Muscle layer of colon (tissue), 2 donors: Measurements from ENCODE around the gene NFIX.

ENCODE experiments used
- H3K27ac ChIP-seq: one replicate; pipeline ENCODE4 v1.7.0; 2013; ENCODE audit warnings: low read depth, mild to moderate bottlenecking, low read length, moderate library complexity
- H3K27me3 ChIP-seq, 2 donors: one replicate each; pipeline ENCODE4 v1.7.0; 2013; ENCODE audit warnings: low read length in 2 of 2, mild to moderate bottlenecking in 2 of 2; ENCODE audit not compliant: insufficient read depth in 2 of 2, control insufficient read depth in 1 of 2
- H3K36me3 ChIP-seq: one replicate; pipeline ENCODE4 v1.7.0; 2013; ENCODE audit warnings: mild to moderate bottlenecking, low read length; ENCODE audit not compliant: insufficient read depth
- H3K4me1 ChIP-seq: one replicate; pipeline ENCODE4 v1.7.0; 2013; ENCODE audit warnings: mild to moderate bottlenecking, low read length; ENCODE audit not compliant: insufficient read depth
- H3K4me3 ChIP-seq, 2 donors: one replicate each; pipeline ENCODE4 v1.7.0; 2013; ENCODE audit warnings: low read length in 2 of 2, low read depth in 1 of 2, mild to moderate bottlenecking in 1 of 2, moderate library complexity in 1 of 2
- H3K9ac ChIP-seq: one replicate; pipeline ENCODE4 v1.7.0; 2013; ENCODE audit warnings: low read length
- H3K9me3 ChIP-seq: one replicate; pipeline ENCODE4 v1.7.0; 2013; ENCODE audit warnings: mild to moderate bottlenecking, low read length
- donor health status: abdominal sarcoma.
- donor health status: Adenocarcinoma of cecum.

The NFIX gene

GRCh38 chr19:13129384-13129783 lies 134.1 kb downstream of the NFIX start:
- Histone ChIP-seq H3K4me1 (peaks cover 8% of the 10 kb centered on the region), H3K36me3 (no peaks in the 10 kb centered on the region), H3K9ac (no peak overlapping the region), H3K27me3 (no peaks in the 10 kb centered on the region), H3K9me3 (no peaks in the 10 kb centered on the region), H3K27ac (no peak overlapping the region), H3K4me3 (no peak overlapping the region)

- Histone ChIP-seq H3K36me3 (peaks cover 3% of the 10 kb centered on the region), H3K4me1 (peaks cover 16% of the 10 kb centered on the region), H3K4me3 (no peak overlapping the region), H3K27ac (no peak overlapping the region), H3K27me3 (no peaks in the 10 kb centered on the region), H3K9ac (no peak overlapping the region), H3K9me3 (no peaks in the 10 kb centered on the region)
Observed at GRCh38 chr19:13130886-13131490, 135.7 kb downstream of the NFIX start.

GRCh38 chr19:13132471-13133180 lies 137.4 kb downstream of the NFIX start:
- H3K27ac ChIP-seq: no peak overlapping the region
- peaks cover 17% of the 10 kb centered on the region for H3K36me3 ChIP-seq
- H3K4me3 ChIP-seq: no peak overlapping the region
- H3K9ac ChIP-seq: no peak overlapping the region
- H3K9me3 ChIP-seq: no peaks in the 10 kb centered on the region
- H3K4me1 ChIP-seq: peaks cover 16% of the 10 kb centered on the region
- H3K27me3 ChIP-seq: no peaks in the 10 kb centered on the region

- Histone ChIP-seq H3K36me3 (peaks cover 24% of the 10 kb centered on the region), H3K4me1 (peaks cover 16% of the 10 kb centered on the region), H3K9ac (no peak overlapping the region), H3K4me3 (no peak overlapping the region), H3K27ac (no peak overlapping the region), H3K9me3 (no peaks in the 10 kb centered on the region), H3K27me3 (no peaks in the 10 kb centered on the region)
Observed at GRCh38 chr19:13133241-13133870, 138.1 kb downstream of the NFIX start.

GRCh38 chr19:13134626-13135025 lies 139.4 kb downstream of the NFIX start:
- peaks cover 27% of the 10 kb centered on the region for H3K36me3 ChIP-seq
- no peak overlapping the region for H3K4me3 ChIP-seq
- no peak overlapping the region for H3K27ac ChIP-seq
- H3K4me1 ChIP-seq: peaks cover 16% of the 10 kb centered on the region
- H3K9ac ChIP-seq: no peak overlapping the region
- no peaks in the 10 kb centered on the region for H3K27me3 ChIP-seq
- no peaks in the 10 kb centered on the region for H3K9me3 ChIP-seq

- no peak overlapping the region for H3K27ac ChIP-seq
- H3K36me3 ChIP-seq: peaks cover 27% of the 10 kb centered on the region
- no peaks in the 10 kb centered on the region for H3K9me3 ChIP-seq
Observed at GRCh38 chr19:13135068-13136062, 140.1 kb downstream of the NFIX start.

GRCh38 chr19:13137290-13137794 lies 142.1 kb downstream of the NFIX start:
- Histone ChIP-seq H3K27me3 (no peaks in the 10 kb centered on the region), H3K9ac (no peak overlapping the region), H3K36me3 (peaks cover 27% of the 10 kb centered on the region), H3K4me3 (no peak overlapping the region), H3K9me3 (no peaks in the 10 kb centered on the region), H3K4me1 (peaks cover 16% of the 10 kb centered on the region), H3K27ac (no peak overlapping the region)

More at GRCh38 chr19:13135068-13136062, 140.1 kb downstream of the NFIX start:
- Histone ChIP-seq H3K27me3 (no peaks in the 10 kb centered on the region), H3K9ac (no peak overlapping the region), H3K4me1 (peaks cover 16% of the 10 kb centered on the region), H3K4me3 (no peak overlapping the region)

GRCh38 chr19:13138171-13138915 lies 143.1 kb downstream of the NFIX start:
- Histone ChIP-seq H3K27ac (no peak overlapping the region), H3K36me3 (peaks cover 27% of the 10 kb centered on the region), H3K4me3 (no peak overlapping the region), H3K9me3 (no peaks in the 10 kb centered on the region), H3K27me3 (no peaks in the 10 kb centered on the region), H3K9ac (no peak overlapping the region), H3K4me1 (peaks cover 16% of the 10 kb centered on the region)

GRCh38 chr19:13138916-13139198 lies 143.6 kb downstream of the NFIX start:
- H3K27me3 ChIP-seq: no peaks in the 10 kb centered on the region
- no peak overlapping the region for H3K9ac ChIP-seq
- H3K9me3 ChIP-seq: no peaks in the 10 kb centered on the region
- peaks cover 29% of the 10 kb centered on the region for H3K36me3 ChIP-seq
- H3K4me3 ChIP-seq: no peak overlapping the region
- no peak overlapping the region for H3K27ac ChIP-seq
- H3K4me1 ChIP-seq: peaks cover 11% of the 10 kb centered on the region

- Histone ChIP-seq H3K4me3 (no peak overlapping the region), H3K9ac (no peak overlapping the region), H3K36me3 (peaks cover 38% of the 10 kb centered on the region), H3K9me3 (no peaks in the 10 kb centered on the region), H3K4me1 (peaks cover 4% of the 10 kb centered on the region), H3K27ac (no peak overlapping the region), H3K27me3 (no peaks in the 10 kb centered on the region)
Observed at GRCh38 chr19:13139633-13140311, 144.5 kb downstream of the NFIX start.
